HG02981 (cell line): ENCODE data around the gene MCC.

Experiments used
- ATAC-seq: cut with Tn5 transposase; IDR thresholded peaks from one replicate; pipeline ENCODE4 v1.9.1; 2021; ENCODE audit warnings: mild to moderate bottlenecking, moderate library complexity; ENCODE audit not compliant: unreplicated experiment

MCC gene

GRCh38 chr5:113186061-113186460 is 302.2 kb downstream of the MCC start:
- no peak for ATAC-seq

GRCh38 chr5:113183694-113184093 is 304.6 kb downstream of the MCC start:
- no peak for ATAC-seq

GRCh38 chr5:113182658-113183344 is 305.5 kb downstream of the MCC start:
- ATAC-seq = no peak

GRCh38 chr5:113181853-113182490 is 306.3 kb downstream of the MCC start:
- no peak for ATAC-seq

- no peak for ATAC-seq
These were observed 306.8 kb downstream of the MCC start for GRCh38 chr5:113181409-113181808.

- ATAC-seq = no peak
These were observed 309.1 kb downstream of the MCC start for GRCh38 chr5:113179156-113179555.

GRCh38 chr5:113178073-113178779 is 310.0 kb downstream of the MCC start:
- no peak for ATAC-seq

GRCh38 chr5:113177225-113177624 is 311.0 kb downstream of the MCC start:
- ATAC-seq = no peak

- ATAC-seq = no peak
These were observed 311.5 kb downstream of the MCC start for GRCh38 chr5:113176734-113177133.

GRCh38 chr5:113176196-113176595 is 312.1 kb downstream of the MCC start:
- no peak for ATAC-seq

- no peak for ATAC-seq
These were observed 315.9 kb downstream of the MCC start for GRCh38 chr5:113172231-113172826.

- no peak for ATAC-seq
These were observed 316.7 kb downstream of the MCC start for GRCh38 chr5:113171520-113171919.

GRCh38 chr5:113170707-113171106 is 317.5 kb downstream of the MCC start:
- ATAC-seq = no peak

- ATAC-seq = no peak
These were observed 318.5 kb downstream of the MCC start for GRCh38 chr5:113169720-113170119.

- ATAC-seq = no peak
These were observed 320.3 kb downstream of the MCC start for GRCh38 chr5:113167985-113168384.

- no peak for ATAC-seq
These were observed 321.3 kb downstream of the MCC start for GRCh38 chr5:113166852-113167366.

GRCh38 chr5:113166261-113166660 is 322.0 kb downstream of the MCC start:
- no peak for ATAC-seq

GRCh38 chr5:113164021-113164420 is 324.2 kb downstream of the MCC start:
- no peak for ATAC-seq

- ATAC-seq = no peak
These were observed 324.9 kb downstream of the MCC start for GRCh38 chr5:113163328-113163727.

GRCh38 chr5:113162770-113163169 is 325.5 kb downstream of the MCC start:
- ATAC-seq = no peak

- no peak for ATAC-seq
These were observed 326.0 kb downstream of the MCC start for GRCh38 chr5:113162208-113162607.
